ENCODE measurements around the gene AGPAT4.

AGPAT4 gene

DNA sequence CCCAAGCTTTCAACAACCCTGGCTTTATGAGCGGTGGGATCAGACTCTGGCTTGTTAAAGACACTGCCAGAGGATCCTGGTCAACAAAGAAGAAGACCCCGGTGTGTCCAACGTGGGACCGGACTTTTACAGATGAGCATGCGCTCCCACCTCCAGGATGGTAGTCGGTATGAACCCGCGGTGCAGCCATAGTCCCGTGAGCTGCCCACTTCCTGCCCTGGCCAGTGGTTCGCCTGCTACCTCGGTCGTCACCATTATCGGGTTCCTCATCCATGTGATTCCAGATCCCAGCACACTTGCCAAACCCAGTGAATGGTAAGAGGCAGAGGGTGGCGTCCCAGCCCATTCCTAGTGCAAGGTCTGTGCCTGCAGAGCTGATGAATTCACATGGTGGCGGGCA, 112.7 kb downstream of the AGPAT4 start:
- no peaks in the 10 kb centered on the region for H3K4me1 ChIP-seq (ENCODE audit: control insufficient read depth, low read length)
- no peaks in the 10 kb centered on the region for H3K27me3 ChIP-seq (ENCODE audit: control insufficient read depth, low read length)
- no peak overlapping the region for H3K4me3 ChIP-seq (ENCODE audit: low read length)
- no peak overlapping the region for H3K27ac ChIP-seq (ENCODE audit: low read depth, low read length)
- H3K79me2 ChIP-seq (ENCODE audit: control insufficient read depth, low read length): no peaks in the 10 kb centered on the region
- no peaks in the 10 kb centered on the region for H3K9me2 ChIP-seq (replicated peaks; ENCODE audit: control insufficient read depth, low read length)
- no peak for TF ChIP-seq CTCF (IDR thresholded peaks at IDR 0.05; ENCODE audit: low read depth, low read length, poor library complexity, severe bottlenecking)
- no peak for TF ChIP-seq EZH2phosphoT487 (IDR thresholded peaks at IDR 0.05; ENCODE audit: borderline replicate concordance, low read length)
- no peaks in the 10 kb centered on the region for H3K36me3 ChIP-seq (ENCODE audit: control insufficient read depth, low read length)
- no peaks in the 10 kb centered on the region for H3K9me3 ChIP-seq (ENCODE audit: control insufficient read depth, insufficient read depth, low read length)
- no peaks in the 10 kb centered on the region for H3F3A ChIP-seq (ENCODE audit: control insufficient read depth, insufficient read depth)
- H3K4me2 ChIP-seq (ENCODE audit: low read length): no peak overlapping the region
- H4K20me1 ChIP-seq (ENCODE audit: control insufficient read depth, insufficient read depth, low read depth, low read length): no peaks in the 10 kb centered on the region

GRCh38 chr6:161154796-161155335, 119.0 kb downstream of the AGPAT4 start:
- H3K36me3 ChIP-seq (ENCODE audit: control insufficient read depth, low read length): no peaks in the 10 kb centered on the region
- H3K4me3 ChIP-seq (ENCODE audit: low read length): no peak overlapping the region
- H3F3A ChIP-seq (ENCODE audit: control insufficient read depth, insufficient read depth): no peaks in the 10 kb centered on the region
- no peaks in the 10 kb centered on the region for H3K9me3 ChIP-seq (ENCODE audit: control insufficient read depth, insufficient read depth, low read length)
- H3K27me3 ChIP-seq (ENCODE audit: control insufficient read depth, low read length): peaks cover 4% of the 10 kb centered on the region; the same call in 1 of the 2 replicates
- H3K9me2 ChIP-seq (replicated peaks; ENCODE audit: control insufficient read depth, low read length): no peaks in the 10 kb centered on the region
- no peaks in the 10 kb centered on the region for H3K79me2 ChIP-seq (ENCODE audit: control insufficient read depth, low read length)
- no peak overlapping the region for H3K4me2 ChIP-seq (ENCODE audit: low read length)
- TF ChIP-seq CTCF (IDR thresholded peaks at IDR 0.05; ENCODE audit: low read depth, low read length, poor library complexity, severe bottlenecking) (no peak), EZH2phosphoT487 (IDR thresholded peaks at IDR 0.05; ENCODE audit: borderline replicate concordance, low read length) (no peak)
- H3K4me1 ChIP-seq (ENCODE audit: control insufficient read depth, low read length): no peaks in the 10 kb centered on the region
- H4K20me1 ChIP-seq (ENCODE audit: control insufficient read depth, insufficient read depth, low read depth, low read length): no peaks in the 10 kb centered on the region
- H3K27ac ChIP-seq (ENCODE audit: low read depth, low read length): no peak overlapping the region

DNA sequence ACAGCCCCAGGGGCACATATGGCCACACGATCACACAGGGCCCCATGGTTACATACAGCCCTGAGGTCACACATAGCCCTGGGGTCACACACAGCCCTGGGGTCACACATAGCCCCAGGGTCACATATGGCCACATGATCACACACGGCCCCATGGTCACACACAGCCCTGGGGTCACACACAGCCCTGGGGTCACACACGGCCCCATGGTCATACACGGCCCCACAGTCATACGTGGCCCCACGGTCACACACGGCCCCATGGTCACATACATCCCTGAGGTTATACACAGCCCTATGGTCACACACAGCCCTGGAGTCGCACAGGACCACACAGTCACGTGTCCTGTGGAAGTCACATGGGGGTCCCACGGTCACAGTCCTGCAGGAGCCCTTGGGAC, 120.1 kb downstream of the AGPAT4 start:
- Histone ChIP-seq H3K79me2 (ENCODE audit: control insufficient read depth, low read length) (no peaks in the 10 kb centered on the region), H3K36me3 (ENCODE audit: control insufficient read depth, low read length) (no peaks in the 10 kb centered on the region), H3K9me3 (ENCODE audit: control insufficient read depth, insufficient read depth, low read length) (no peaks in the 10 kb centered on the region), H3K4me1 (ENCODE audit: control insufficient read depth, low read length) (no peaks in the 10 kb centered on the region), H3K9me2 (replicated peaks; ENCODE audit: control insufficient read depth, low read length) (no peaks in the 10 kb centered on the region), H3K4me3 (ENCODE audit: low read length) (no peak overlapping the region), H4K20me1 (ENCODE audit: control insufficient read depth, insufficient read depth, low read depth, low read length) (no peaks in the 10 kb centered on the region), H3K27ac (ENCODE audit: low read depth, low read length) (no peak overlapping the region), H3F3A (ENCODE audit: control insufficient read depth, insufficient read depth) (no peaks in the 10 kb centered on the region), H3K4me2 (ENCODE audit: low read length) (no peak overlapping the region), H3K27me3 (ENCODE audit: control insufficient read depth, low read length) (peaks cover 4% of the 10 kb centered on the region; the same call in 1 of the 2 replicates)
- TF ChIP-seq EZH2phosphoT487 (IDR thresholded peaks at IDR 0.05; ENCODE audit: borderline replicate concordance, low read length) (no peak), CTCF (IDR thresholded peaks at IDR 0.05; ENCODE audit: low read depth, low read length, poor library complexity, severe bottlenecking) (no peak)

Measured in DOHH2 (cell line).